Stomach (tissue), 19 donors: ENCODE data around the gene CD59. TPM values are rescaled to one million over a fixed set of nuclear protein-coding genes. Genes with fewer than 3 reads are reported as not detected.
A peak's percentile ranks its signal among the peaks of the same experiment; 100 is the strongest.

Experiments
- DNase-seq, 2 donors: peaks; one replicate each; pipeline versions ENCODE4 v3.0.0 to v3.0.0-alpha.2; 2013 to 2019
- H3K27ac ChIP-seq, 5 donors: fragments of 200-600 bp in 4 of 5; sonication (generic) in 4 of 5; one replicate each; pipeline ENCODE4 v1.5.1; 2013 to 2019; ENCODE audit warnings: mild to moderate bottlenecking in 1 of 5, moderate library complexity in 1 of 5
- H3K27me3 ChIP-seq, 3 donors: fragments of 200-600 bp; sonication (generic); one replicate each; pipeline ENCODE4 v1.5.1; 2017 to 2019; ENCODE audit warnings: mixed run types in 1 of 3
- H3K36me3 ChIP-seq, 4 donors: fragments of 200-600 bp; sonication (generic); 1 replicate in 3 of 4; 2 replicates in 1 of 4; pipeline ENCODE4 v1.5.1; 2016 to 2019
- H3K4me1 ChIP-seq, 4 donors: fragments of 200-600 bp; sonication (generic); one replicate each; pipeline ENCODE4 v1.5.1; 2016 to 2019
- H3K4me3 ChIP-seq, 4 donors: fragments of 200-600 bp; sonication (generic) in 3 of 4; one replicate each; pipeline ENCODE4 v1.5.1; 2016 to 2019; ENCODE audit warnings: mild to moderate bottlenecking in 1 of 4
- H3K9me3 ChIP-seq, 4 donors: fragments of 200-600 bp; sonication (generic); one replicate each; pipeline ENCODE4 v1.5.1; 2016 to 2019
- CTCF ChIP-seq, 7 experiments: fragments of 450-650 bp in 4 of 7; fragments of 200-600 bp in 3 of 7; sonication (generic) in 3 of 7; IDR thresholded peaks; one replicate each; pipeline ENCODE4 v1.5.1; 2016 to 2019; ENCODE audit warnings: antibody characterized with exemption in 7 of 7, control low read depth in 2 of 7, mild to moderate bottlenecking in 1 of 7
- EP300 ChIP-seq: sonication (generic); formaldehyde crosslinking; IDR thresholded peaks from one replicate; pipeline ENCODE4 v1.6.1; 2017; ENCODE audit warnings: antibody characterized with exemption
- POLR2A ChIP-seq, 4 donors: fragments of 450-650 bp; IDR thresholded peaks; one replicate each; pipeline ENCODE4 v1.6.1; 2016; ENCODE audit warnings: antibody characterized with exemption in 4 of 4, control low read depth in 2 of 4, mild to moderate bottlenecking in 1 of 4, moderate library complexity in 1 of 4
- POLR2AphosphoS5 ChIP-seq, 3 donors: sonication (generic); formaldehyde crosslinking; IDR thresholded peaks; one replicate each; pipeline ENCODE4 v1.6.1; 2016; ENCODE audit warnings: antibody characterized with exemption in 3 of 3
- WGBS, 5 donors: extraction: QIAGEN DNeasy Blood & Tissue Kit in 3 of 5; methylation state at CpG; one replicate each; pipeline versions ENCODE4 v1.1.5 to v1.1.7; 2013 to 2018; 5-methylcytosine and 5-hydroxymethylcytosine counted together
- intact Hi-C: fragments of 100-400 bp; cut with DNase I; formaldehyde crosslinking; loops from one replicate; pipeline ENCODE4 v1.15.1; 2023; ENCODE audit warnings: low total_unique reads
- long read RNA-seq, 10 donors: transcript quantifications; one replicate each; lab custom pipeline, GENCODE V29; 2026
- polyA plus RNA-seq, 3 donors: library from polyadenylated mRNA; stranded (reverse); fragments of 200-250 nt; gene quantifications; one replicate each; pipeline ENCODE4 v1.2.3, GENCODE V29; 2013
- total RNA-seq, 5 donors: library from RNA; depleted of rRNA; stranded (reverse); fragments of >200 nt; gene quantifications; one replicate each; pipeline versions ENCODE4 v1.1.0 to v1.2.3, GENCODE V29; 2014 to 2016
- donor health status: healthy with polysubstance abuse.
- donor health status: Bipolar disorder and iron deficiency.
- donor health status: healthy.

Gene CD59, protein sequence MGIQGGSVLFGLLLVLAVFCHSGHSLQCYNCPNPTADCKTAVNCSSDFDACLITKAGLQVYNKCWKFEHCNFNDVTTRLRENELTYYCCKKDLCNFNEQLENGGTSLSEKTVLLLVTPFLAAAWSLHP
- 100 to 1,000 TPM in 3 of 5 donors, 10 to 100 TPM in 1, 1 to 10 TPM in 1; 6.4 to 225 (median 111) TPM for total RNA-seq
- polyA plus RNA-seq = 100 to 1,000 TPM in 2 of 3 donors, 10 to 100 TPM in 1; 89.1 to 200 (median 166) TPM
- long read RNA-seq, donor 1, full-length matches to known transcripts = 28 of 28 reads
- long read RNA-seq, donor 1, partial matches to known transcripts = 0 of 28 reads
- long read RNA-seq, donor 1, other reads (novel, unspliced or antisense) = 0 of 28 reads
- long read RNA-seq, donor 2, full-length matches to known transcripts = 46 of 46 reads
- long read RNA-seq, donor 2, partial matches to known transcripts = 0 of 46 reads
- long read RNA-seq, donor 2, other reads (novel, unspliced or antisense) = 0 of 46 reads
- long read RNA-seq, donor 3, full-length matches to known transcripts = 32 of 32 reads
- long read RNA-seq, donor 3, partial matches to known transcripts = 0 of 32 reads
- long read RNA-seq, donor 3, other reads (novel, unspliced or antisense) = 0 of 32 reads
- long read RNA-seq, donor 4, full-length matches to known transcripts = 7 of 7 reads
- long read RNA-seq, donor 4, partial matches to known transcripts = 0 of 7 reads
- long read RNA-seq, donor 4, other reads (novel, unspliced or antisense) = 0 of 7 reads
- long read RNA-seq, donor 5, full-length matches to known transcripts = 61 of 61 reads
- long read RNA-seq, donor 5, partial matches to known transcripts = 0 of 61 reads
- long read RNA-seq, donor 5, other reads (novel, unspliced or antisense) = 0 of 61 reads
- long read RNA-seq, donor 6, full-length matches to known transcripts = 192 of 214 reads
- long read RNA-seq, donor 6, partial matches to known transcripts = 22 of 214 reads
- long read RNA-seq, donor 6, other reads (novel, unspliced or antisense) = 0 of 214 reads
- long read RNA-seq, donor 7, full-length matches to known transcripts = 76 of 81 reads
- long read RNA-seq, donor 7, partial matches to known transcripts = 5 of 81 reads
- long read RNA-seq, donor 7, other reads (novel, unspliced or antisense) = 0 of 81 reads
- long read RNA-seq, donor 8, full-length matches to known transcripts = 79 of 89 reads
- long read RNA-seq, donor 8, partial matches to known transcripts = 10 of 89 reads
- long read RNA-seq, donor 8, other reads (novel, unspliced or antisense) = 0 of 89 reads
- long read RNA-seq, donor 9, full-length matches to known transcripts = 68 of 68 reads
- long read RNA-seq, donor 9, partial matches to known transcripts = 0 of 68 reads
- long read RNA-seq, donor 9, other reads (novel, unspliced or antisense) = 0 of 68 reads
- long read RNA-seq, donor 10, full-length matches to known transcripts = 27 of 27 reads
- long read RNA-seq, donor 10, partial matches to known transcripts = 0 of 27 reads
- long read RNA-seq, donor 10, other reads (novel, unspliced or antisense) = 0 of 27 reads

GRCh38 chr11:33736148-33736812 is at the start of gene CD59:
CD59 (minus strand) TSS chr11:33736423; CDS start chr11:33722445, 13,978 bp downstream.
- no peak for TF ChIP-seq CTCF (IDR thresholded peaks at IDR 0.05)
- no peak for TF ChIP-seq EP300
- peak in 2 of 4 donors; percentile 74 to 84 for TF ChIP-seq POLR2A (IDR thresholded peaks at IDR 0.05)
- TF ChIP-seq POLR2AphosphoS5 (IDR thresholded peaks at IDR 0.05) = peak; percentile 92 to 97 (median 97)
- H3K27ac ChIP-seq = peak within 1 kb of the TSS; percentile 93 to 98 (median 97)
- no peaks in the 10 kb centered on the region for H3K9me3 ChIP-seq
- WGBS, 5 donors = 1 to 2% (median 2%) methylated on average over 36 to 48 of the region's 48 CpGs
- peaks cover 24 to 51% (median 43%) of the 10 kb centered on the region in 4 donors for H3K4me1 ChIP-seq
- H3K27me3 ChIP-seq = no peaks in the 10 kb centered on the region
- H3K4me3 ChIP-seq = peak within 1 kb of the TSS; percentile 65 to 93 (median 80)
- DNase-seq = peak; percentile 98
- peaks cover 0 to 12% (median 8%) of the 10 kb centered on the region in 4 donors for H3K36me3 ChIP-seq
- intact Hi-C loops = no loop called here

GRCh38 chr11:33785609-33786008 is 49.4 kb upstream of the CD59 start:
- H3K9me3 ChIP-seq = no peaks in the 10 kb centered on the region
- H3K27me3 ChIP-seq = peaks cover 0 to 30% (median 6%) of the 10 kb centered on the region in 3 donors
- no peak overlapping the region for H3K4me3 ChIP-seq
- DNase-seq = no peak
- no peaks in the 10 kb centered on the region for H3K36me3 ChIP-seq
- no peak overlapping the region for H3K27ac ChIP-seq
- TF ChIP-seq EP300 (no peak), POLR2AphosphoS5 (IDR thresholded peaks at IDR 0.05) (no peak), POLR2A (IDR thresholded peaks at IDR 0.05) (no peak), CTCF (IDR thresholded peaks at IDR 0.05) (no peak)
- intact Hi-C loops = no loop called here
- no peaks in the 10 kb centered on the region for H3K4me1 ChIP-seq
- 66 to 83% (median 73%) methylated on average over 3 of the region's 3 CpGs for WGBS, 5 donors

DNA sequence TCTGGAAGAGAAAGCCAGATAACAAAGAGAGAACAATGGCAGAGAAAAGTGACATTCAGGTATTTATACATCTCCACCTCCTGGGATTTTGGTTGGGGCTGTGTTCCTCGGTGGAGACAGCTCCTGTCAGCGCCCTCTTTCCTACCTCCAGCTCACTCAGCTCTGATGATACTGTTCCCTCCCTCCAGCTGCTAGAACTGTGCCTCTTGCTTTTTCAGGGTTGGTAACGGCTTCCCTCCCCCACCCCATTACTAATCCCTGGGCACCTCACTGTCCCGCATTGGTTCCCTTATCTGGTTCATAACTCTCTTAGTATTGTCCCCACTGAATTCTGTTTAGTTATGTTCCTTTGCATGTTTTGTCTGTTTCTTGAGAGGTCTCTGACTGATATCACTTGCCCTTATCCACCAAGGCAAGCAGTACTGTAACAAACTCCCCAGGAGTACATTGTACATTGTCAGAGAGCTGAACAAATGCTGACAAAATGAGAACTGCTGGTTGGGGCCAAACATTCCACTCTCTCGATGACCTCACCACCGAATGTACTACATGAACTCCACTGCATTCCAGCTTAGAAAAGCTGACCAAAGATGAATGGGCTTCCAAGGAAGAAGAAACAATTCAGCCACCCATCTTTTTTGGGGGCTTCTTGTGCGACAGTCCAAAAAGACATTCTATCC is 43.8 kb upstream of the CD59 start:
- intact Hi-C loops = loop anchor here (10.0 kb wide), 1 partner anchor 655 kb away; the partner anchor contains the start of gene CAT
- H3K27me3 ChIP-seq = peaks cover 0 to 25% (median 6%) of the 10 kb centered on the region in 3 donors
- H3K27ac ChIP-seq = no peak overlapping the region
- no peak overlapping the region for H3K4me3 ChIP-seq
- H3K9me3 ChIP-seq = no peaks in the 10 kb centered on the region
- H3K36me3 ChIP-seq = no peaks in the 10 kb centered on the region
- 38 to 62% (median 52%) methylated on average over 7 of the region's 7 CpGs for WGBS, 5 donors
- H3K4me1 ChIP-seq = peaks cover 4 to 23% (median 12%) of the 10 kb centered on the region in 4 donors
- DNase-seq = peak in 1 of 2 donors; percentile 72
- TF ChIP-seq POLR2AphosphoS5 (IDR thresholded peaks at IDR 0.05) (no peak), CTCF (IDR thresholded peaks at IDR 0.05) (no peak), EP300 (no peak), POLR2A (IDR thresholded peaks at IDR 0.05) (no peak)
